ENCODE measurements around the gene TSEN15.

GRCh38 chr1:184069675-184070074 is 18.1 kb downstream of the TSEN15 start:
- no peak for TF ChIP-seq KLF10 (CRISPR knock-in tag; IDR thresholded peaks at IDR 0.05)
- no peak for TF ChIP-seq GTF2F1 (IDR thresholded peaks at IDR 0.05; ENCODE audit: low read depth, low read length)
- TF ChIP-seq SIN3A (IDR thresholded peaks at IDR 0.05; ENCODE audit: borderline replicate concordance in 2 of 2, control insufficient read depth in 1 of 2, low read depth in 2 of 2, low read length in 2 of 2): no peak
- no peak for TF ChIP-seq ARID3A (IDR thresholded peaks at IDR 0.05; ENCODE audit: borderline replicate concordance, low read depth, low read length)
- no peak for TF ChIP-seq POLR2AphosphoS5 (IDR thresholded peaks at IDR 0.05; ENCODE audit: control insufficient read depth, insufficient read depth, low read depth, low read length)
- no peak for TF ChIP-seq CHD1 (IDR thresholded peaks at IDR 0.05; ENCODE audit: low read length)
- no peak for TF ChIP-seq ZBTB33 (CRISPR knock-in tag; IDR thresholded peaks at IDR 0.05)

Data from K562 (cell line).